Activated T-helper 9 cell treated with anti-CD3 and anti-CD28 coated beads, Interleukin-2, amount 50 U/mL, for 16 hours (primary cell): ENCODE data around the gene NUDT22.

Experiments used
- DNase-seq: peaks from one replicate; pipeline ENCODE4 v3.0.0-alpha.2; 2020; ENCODE audit warnings: low read depth

The NUDT22 gene, protein sequence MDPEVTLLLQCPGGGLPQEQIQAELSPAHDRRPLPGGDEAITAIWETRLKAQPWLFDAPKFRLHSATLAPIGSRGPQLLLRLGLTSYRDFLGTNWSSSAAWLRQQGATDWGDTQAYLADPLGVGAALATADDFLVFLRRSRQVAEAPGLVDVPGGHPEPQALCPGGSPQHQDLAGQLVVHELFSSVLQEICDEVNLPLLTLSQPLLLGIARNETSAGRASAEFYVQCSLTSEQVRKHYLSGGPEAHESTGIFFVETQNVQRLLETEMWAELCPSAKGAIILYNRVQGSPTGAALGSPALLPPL

DNA sequence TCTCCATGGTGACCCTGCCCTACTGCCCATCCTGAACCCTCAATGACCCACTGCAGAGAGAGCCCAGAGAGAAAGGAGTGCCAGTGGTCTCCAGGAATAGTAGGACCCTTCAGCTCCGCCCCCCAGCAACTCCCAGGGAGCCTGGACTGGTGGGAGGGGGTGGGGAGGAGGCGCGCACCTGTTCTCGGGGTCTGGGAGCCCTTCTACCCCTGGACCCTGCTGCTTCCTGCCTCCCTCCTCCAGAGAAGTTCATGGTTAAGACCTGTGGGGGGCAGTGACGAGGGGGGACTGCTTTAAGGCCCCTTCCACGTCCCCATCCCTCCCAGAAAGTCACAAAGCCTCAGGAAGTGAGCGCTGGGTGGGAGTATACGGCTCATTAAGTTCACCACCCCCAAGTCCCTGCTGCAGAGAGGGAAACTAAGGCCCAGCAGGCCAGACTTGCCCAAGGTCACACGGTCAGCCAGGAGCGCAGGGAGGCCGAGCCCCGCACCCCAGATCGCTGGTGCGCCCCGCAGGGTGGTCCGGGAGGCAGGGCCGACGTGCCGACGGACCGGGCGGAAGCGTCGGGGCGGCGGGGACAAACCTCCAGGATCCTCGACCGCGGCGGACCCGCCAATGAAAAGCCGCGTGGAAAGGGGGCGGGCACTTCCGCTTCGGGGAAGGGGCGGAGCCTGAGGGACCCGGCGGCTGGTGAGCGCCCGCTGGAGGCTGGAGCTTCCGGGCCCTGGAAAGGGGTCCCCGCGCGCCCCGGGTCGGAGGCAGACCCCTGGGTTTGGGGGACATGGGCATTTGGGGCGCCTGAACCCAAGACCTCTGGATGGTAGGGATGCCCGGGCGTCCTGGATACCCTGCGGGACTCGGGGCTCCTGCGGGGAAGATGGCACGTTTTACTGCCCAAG is at the start of gene NUDT22, which contains the start of gene TRPT1:
TSS of gene NUDT22 (plus strand) at position 667 of the 899 bp plus-strand sequence. CDS start 379 bp downstream, outside the sequence.
TSS of gene TRPT1 (minus strand) at position 579 of the 899 bp plus-strand sequence. CDS start at position 253, 326 bp downstream.
- peak; percentile 88 for DNase-seq

DNA sequence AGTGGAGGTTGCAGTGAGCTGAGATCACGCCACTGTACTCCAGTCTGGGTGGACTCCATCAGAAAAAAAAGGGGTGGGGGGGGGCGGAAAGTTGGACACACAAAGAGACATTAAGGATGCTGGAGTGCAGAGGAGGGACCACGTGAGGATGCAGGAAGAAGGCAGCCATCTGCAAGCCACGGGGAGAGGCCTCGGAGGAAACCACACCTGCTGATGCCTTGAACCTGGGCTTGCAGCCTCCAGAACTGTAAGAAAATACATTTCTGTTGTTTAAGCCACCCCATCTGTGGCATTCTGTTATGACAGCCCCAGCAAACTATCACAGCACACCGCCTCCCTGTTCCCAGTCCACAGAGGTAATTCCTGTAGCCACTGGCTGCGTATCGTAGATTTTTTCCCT is 49.3 kb upstream of the NUDT22 start:
- DNase-seq: no peak

DNA sequence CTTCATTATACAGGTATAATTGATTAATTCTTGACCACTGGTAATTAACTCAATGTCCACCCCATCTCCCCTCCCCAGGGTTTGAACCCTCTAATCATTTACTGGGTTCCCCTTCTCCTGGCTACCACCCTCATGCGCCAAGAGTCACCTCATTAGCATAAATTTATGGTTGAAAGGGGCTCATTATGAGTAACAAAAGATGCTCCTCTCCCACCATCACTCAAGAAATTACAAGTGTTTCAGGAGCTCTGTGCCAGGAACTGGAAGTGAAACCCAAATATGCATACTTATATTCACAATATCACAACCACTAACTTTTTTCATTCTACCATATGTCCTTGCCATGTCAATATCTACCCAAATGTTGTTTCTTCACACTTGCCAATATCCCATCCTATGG is 47.9 kb upstream of the NUDT22 start:
- no peak for DNase-seq

DNA sequence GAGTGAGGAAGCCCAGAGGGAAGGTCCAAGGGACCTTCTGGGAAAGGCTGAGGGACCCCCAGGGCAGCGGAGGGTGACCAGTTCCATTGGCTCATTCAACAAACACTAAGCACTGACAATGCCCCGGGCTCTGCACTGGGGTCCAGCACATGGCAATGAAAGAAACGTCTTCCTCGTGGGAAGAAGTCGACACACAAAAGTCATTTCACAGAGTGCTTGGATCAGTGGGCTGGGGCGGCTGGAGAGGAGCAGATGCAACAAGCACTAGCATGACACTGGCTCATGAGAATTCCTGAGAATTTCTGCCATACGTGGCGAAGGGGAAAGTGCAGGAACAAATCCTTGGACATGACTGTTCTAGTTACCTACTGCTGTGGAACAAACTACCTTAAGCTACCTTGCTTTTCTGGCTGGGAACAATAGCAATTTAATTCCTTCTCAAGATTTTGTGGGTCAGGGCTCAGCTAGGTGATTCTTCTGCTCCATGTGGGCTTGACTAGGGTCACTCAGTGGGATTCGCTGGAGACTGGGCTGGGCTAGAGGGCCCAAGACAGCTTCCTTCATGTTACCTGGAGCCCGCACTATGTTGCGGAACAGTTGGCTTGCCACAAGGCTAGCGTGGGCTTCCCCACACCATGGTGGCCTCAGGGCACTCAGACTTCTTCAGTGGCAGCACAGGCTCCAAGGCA is 47.0 kb upstream of the NUDT22 start:
- DNase-seq: no peak

DNA sequence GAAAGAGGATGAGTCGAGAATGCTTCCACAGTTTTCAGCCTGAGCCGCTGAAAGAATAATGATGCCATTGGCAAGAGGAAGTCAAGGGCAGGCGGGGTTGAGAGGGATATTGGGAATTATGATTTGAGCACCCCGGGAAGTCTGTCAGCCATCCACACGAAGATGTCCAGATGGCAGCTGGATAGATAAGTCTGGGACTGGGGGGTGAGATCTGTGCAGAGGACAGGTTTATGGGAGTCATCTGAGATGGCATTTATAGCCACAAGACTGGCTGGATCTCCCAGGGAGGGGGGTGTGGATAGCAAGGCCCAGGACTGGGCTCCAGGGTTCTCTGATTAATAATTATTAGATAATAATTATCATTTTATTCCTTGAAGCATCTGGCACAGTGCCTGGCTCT is 45.2 kb upstream of the NUDT22 start:
- no peak for DNase-seq

DNA sequence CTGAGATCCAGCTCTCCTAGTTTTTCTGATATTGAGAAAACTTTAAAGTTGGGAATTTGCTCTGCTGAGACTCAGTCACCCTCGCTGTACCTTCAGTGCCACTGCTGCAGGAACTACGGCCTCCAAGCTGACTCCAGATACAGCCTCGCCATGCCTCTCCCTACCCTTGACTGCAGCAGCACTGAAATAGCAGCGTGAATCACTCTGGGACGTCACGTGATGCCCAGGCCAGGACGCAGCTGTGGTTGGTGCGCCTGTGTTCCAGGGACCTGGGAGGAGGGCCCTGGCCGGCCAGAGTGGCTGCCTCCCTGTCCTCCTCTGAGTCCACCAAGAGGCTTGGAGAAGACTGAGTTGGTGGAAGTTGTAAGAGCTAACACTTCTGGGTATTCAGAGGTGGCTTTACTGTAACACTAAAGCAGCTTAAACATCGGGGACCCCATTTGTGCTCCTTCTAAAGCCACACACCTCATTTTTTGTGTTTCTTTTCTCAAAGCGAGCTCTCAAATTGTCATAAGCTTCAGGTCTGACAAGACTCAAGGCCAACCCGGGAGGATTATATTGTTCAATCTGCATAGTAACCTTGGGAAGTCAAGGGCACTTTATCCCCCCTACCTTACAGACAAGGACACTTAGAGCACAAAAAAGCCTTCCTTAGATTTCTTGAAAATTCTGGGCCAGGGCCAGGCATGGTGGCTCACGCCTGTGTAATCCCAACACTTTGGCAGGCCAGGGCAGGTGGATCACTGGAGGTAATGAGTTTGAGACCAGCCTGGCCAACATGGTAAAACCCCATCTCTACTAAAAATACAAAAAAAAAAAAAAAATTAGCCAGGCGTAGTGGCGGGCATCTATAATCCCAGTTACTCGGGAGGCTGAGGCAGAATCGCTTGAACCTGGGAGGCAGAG is 44.3 kb upstream of the NUDT22 start:
- no peak for DNase-seq

DNA sequence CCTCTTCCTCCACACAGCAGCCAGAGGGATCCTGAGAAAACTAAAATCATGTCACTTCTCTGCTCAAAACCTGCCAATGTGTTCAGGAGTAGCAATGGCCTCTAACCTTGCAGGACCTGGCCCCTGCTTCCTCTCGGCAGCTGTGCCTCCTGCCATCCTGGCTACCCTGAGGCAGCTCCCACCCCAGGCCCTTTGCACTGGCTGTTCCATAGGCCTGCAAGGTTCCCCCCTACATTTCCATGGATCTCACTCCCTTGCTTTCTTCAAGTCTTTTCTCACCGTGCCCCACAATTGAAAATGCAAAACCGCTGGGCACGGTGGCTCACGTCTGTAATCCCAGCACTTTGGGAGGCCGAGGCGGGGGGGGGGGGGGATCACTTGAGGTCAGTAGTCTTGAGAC is 42.2 kb upstream of the NUDT22 start:
- no peak for DNase-seq

DNA sequence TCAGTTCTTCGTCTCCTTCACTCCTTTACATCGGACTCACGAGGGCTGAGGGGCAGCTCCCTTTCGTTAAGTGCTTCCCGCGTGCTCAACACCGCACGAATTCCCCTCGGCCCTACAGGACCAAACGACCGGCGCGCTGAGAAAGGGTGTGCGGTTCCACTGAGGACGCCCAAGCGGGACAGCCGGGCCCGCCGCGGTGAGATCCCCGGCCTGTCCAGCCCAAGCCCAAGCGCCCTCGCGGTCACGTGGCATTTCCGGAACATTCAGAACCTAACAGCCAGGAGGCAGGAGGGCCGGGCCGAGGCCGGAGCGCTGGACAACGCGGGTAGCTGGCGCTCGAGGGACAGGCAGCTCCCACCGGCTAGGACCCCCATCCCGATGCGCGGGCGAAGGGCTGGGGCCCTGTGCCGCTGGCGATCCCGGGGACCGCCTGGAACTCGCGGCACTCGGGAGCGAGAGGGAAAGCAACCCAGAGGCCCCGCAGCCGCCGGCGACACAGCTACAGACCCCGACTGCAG is 40.8 kb upstream of the NUDT22 start:
- DNase-seq: no peak

DNA sequence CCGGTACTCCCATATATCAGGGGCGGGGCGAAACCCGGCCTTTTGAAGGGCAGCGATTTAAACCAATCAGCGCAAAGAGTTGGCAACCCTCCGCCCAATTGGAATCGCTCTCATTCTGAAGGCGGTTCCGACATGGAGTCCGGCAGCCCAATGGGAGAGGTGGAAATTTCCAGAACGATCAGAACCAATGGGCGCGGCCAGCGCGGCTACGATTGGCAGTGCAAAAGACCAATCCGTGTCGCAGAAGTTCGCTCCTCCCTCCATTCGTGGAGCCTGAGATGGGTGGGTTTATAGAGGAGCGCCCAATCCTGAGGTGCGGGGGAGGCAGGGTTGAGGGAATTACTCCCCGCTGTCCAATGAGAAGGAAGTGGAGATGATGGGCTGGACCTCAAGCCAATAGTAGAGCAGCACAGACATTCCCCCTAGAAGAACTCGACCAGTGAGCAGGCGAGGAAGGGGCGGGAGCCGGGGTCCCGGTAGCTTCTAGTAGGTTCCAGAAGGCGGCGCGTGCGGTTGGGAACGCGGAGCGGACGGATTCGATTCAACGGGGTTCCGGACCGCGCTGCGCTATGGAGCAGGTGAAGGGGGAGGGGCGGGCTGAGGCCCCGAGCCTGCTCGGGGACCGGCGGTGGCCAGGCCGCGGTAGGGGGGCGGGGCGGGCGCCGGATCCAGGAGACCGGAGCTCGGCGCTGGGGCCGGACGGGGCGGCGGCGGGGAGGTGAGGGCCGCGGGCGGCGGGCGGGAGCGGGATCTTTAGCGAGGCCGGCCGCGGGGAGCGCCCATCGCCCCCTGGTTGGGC is 40.2 kb upstream of the NUDT22 start, which contains the start of gene STIP1:
TSS of gene STIP1 (plus strand) at position 479 of the 799 bp plus-strand sequence. CDS start at position 570, 91 bp downstream.
- DNase-seq: peak; percentile 96

DNA sequence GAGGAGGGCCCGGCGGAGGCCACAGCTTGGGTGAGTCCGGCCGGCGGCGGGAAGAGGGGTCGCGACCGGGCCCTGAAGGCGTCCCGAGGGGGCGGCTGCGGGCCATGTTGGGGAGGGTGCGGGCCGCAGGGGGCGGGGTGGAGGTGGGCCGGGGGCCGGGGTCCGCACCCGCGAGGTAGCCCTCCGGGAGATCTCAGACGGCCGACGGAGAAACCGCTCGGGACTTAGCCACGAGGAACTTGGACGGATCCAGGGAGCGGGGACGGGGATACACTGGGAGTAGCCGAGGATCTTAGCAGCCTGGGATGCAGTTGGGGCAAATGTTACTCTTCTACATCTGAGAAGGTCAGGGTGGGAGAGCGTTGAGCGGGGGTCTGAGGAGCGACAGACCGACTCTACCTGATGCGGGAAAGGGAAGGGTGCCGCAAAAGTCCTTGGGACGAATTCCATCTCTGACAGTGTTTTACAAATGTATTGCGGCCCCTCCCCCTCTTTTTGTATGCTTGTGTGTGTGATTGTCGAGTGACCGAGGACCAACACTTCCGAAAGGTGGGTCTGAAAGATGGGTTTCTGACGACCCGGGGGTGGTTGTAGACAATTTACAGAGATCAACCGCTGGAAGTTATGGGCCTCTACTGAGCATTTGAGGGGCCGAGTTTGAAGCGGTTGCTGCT is 39.4 kb upstream of the NUDT22 start:
- no peak for DNase-seq

DNA sequence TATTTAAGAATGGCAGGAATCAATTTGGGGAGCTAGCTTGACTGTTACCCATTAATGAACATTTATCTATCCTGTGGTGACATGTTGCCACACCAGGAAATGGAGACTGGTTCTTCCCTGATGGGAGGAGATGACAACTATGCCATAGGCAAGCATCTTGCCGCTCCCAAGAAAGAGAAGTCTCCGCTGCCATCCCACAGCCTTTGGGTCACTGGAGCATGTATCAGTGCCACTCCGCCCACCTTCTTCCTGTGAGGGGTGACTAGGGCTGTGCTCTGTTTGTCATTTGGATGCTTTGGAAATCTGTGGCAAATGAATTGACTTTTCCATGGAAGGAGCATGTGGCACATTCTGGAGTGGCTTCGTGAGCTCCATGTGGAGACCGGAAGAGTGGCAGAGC is 33.6 kb upstream of the NUDT22 start:
- no peak for DNase-seq

DNA sequence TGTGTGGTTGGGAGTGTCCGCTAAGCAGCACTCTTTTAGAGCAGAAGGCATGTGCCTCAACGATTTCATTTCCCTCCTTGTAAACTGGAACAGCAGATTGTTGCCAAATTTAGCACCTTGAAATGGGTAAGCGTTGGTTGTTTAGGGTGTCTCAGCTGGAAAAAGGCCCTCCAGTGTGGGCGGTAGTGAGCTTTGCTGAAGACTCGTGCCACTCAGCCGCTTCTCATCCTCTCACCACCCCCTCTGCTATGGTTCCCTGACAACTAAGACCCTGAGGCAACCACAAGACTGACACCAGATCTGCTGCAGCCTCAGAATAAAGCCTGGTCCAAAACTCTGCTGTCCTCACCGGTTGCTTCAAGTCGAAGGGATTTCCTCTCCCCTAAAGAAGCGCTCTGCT is 29.4 kb upstream of the NUDT22 start:
- no peak for DNase-seq

DNA sequence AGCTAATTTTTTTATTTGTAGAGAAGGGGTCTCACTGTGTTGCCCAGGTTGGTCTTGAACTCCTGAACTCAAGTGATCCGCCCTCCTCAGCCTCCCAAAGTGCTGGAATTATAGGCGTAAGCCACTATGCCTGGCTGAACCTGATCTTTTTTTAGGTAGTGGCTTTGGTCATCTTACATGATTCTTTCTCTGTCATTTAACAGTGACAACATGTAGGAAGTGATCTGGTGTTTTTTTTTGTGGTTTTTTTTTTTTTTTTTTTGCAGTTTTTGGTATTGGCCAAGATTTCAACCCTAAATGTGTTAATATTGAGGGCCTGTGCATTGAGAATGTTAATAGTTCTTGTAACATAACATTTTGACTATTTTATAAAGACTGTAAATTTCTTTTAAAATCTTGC is 27.6 kb upstream of the NUDT22 start:
- DNase-seq: no peak

DNA sequence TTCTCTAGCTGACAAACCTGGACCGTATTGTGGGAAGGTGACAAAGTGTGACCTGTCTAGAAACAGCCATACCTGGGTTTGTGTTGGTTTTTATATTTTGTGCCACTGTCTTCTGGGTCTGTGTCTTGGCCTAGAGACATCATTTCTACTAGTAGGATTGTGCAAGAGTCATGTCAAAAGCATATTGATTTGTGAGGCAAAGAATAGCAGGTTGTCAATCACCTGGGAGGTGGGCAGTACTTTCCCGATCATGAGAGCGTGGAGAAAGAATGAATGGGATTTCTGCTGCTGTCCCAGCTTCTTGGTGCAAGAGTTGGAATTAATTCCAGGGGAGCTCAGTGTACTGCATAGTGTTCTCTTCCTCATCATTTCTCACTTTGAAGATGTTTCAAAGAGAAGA is 24.5 kb upstream of the NUDT22 start:
- no peak for DNase-seq

DNA sequence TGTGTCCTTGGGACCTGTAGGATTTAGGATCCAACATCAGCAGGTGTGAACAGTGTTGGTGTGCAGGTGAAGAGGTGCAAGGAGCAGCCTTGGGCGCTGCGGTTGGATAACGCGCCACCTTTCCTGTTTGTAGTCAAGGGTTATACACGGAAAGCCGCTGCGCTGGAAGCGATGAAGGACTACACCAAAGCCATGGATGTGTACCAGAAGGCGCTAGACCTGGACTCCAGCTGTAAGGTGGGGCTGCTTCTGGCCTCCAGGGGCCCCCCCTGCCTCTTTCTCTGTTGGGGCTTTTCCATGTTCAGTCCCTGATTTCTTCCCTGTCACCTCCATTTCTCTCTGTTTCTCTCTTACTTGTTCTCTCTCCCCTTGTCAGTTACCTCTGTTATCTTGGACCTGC is 23.1 kb upstream of the NUDT22 start:
- no peak for DNase-seq

DNA sequence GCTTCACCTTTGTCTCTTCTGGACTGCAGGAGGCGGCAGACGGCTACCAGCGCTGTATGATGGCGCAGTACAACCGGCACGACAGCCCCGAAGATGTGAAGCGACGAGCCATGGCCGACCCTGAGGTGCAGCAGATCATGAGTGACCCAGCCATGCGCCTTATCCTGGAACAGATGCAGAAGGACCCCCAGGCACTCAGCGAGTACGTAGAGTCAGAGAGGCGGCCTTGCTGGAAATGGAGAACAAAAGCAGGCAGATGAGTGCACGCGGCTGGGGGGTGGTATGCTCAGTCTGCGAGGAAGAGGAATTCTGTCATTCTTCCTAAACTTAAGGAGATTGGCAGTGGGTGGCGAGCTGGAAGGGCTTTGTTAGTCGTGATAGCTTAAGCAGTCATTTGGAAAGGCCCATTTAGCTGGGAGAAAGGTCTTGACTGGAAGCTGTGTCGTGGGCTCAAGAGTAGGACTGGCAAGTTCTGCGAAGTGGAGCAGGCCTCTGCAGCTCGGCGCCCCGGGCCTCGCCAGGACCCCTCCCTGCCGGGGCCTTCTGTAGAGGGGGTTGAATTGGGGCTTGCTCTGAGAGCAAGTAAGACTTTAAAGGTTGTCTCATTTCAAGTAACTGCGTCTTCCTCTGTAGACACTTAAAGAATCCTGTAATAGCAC is 22.5 kb upstream of the NUDT22 start:
- no peak for DNase-seq

DNA sequence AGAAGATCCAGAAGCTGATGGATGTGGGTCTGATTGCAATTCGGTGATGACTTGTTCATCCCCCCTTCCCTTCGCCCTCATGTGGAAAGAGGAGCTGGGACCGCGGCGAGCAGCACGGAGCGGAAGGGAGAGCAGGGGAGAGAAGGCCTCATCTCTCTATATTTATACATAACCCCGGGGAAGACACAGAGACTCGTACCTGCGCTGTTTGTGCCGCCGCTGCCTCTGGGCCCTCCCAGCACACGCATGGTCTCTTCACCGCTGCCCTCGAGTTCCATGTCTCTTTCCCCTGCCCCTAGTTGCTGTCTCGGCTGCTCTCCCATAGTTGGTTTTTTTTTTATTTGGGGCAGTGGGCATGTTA is 22.0 kb upstream of the NUDT22 start:
- no peak for DNase-seq

DNA sequence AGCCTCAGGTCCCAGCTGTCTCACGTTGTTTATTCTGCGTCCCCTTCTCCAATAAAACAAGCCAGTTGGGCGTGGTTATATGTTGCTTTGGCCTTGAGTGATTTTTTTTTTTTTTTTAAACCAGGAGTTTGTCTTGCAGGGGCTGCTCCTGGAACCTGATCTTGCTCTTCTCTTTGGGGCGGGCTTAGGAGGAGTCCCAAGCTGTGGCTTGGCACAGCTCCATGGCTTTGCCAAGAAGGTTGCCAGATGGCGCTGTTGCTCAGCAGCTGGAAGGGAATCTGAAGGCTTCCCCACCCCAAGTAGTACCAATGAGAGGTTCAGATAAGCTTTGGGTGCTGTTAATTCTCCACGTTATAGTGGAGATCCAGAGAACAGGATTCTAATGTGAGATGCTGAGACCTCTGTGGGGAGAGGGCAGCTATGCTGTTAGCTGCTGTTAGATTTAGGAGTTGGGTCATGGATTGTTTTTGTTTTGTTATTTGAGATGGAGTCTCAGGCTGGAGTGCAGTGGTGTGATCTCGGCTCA is 21.5 kb upstream of the NUDT22 start:
- peak; percentile 62 for DNase-seq
